HG02571 (cell line): Measurements from ENCODE around the gene RAD51.

Source experiments
- ATAC-seq: cut with Tn5 transposase; IDR thresholded peaks from one replicate; pipeline ENCODE4 v1.9.1; 2021; ENCODE audit warnings: mild to moderate bottlenecking, moderate library complexity; ENCODE audit not compliant: unreplicated experiment

RAD51 gene

DNA sequence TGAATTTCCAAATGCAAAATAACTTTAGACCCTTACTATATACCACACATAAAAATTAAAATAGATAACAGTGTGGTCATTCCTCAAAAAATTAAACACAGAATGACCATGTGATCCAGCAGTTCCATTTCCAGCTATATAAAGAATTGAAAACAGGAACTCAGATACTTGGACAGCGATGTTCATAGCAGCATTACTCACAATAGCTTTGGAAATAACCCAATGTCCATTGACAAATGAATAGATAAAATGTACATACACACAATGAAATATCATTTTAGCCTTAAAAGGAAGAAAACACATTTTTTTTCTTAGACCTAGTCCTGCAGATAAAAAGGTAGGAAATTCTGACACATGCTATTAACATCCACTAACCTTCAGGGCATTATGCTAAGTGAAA is 26.7 kb downstream of the RAD51 start:
- no peak for ATAC-seq

DNA sequence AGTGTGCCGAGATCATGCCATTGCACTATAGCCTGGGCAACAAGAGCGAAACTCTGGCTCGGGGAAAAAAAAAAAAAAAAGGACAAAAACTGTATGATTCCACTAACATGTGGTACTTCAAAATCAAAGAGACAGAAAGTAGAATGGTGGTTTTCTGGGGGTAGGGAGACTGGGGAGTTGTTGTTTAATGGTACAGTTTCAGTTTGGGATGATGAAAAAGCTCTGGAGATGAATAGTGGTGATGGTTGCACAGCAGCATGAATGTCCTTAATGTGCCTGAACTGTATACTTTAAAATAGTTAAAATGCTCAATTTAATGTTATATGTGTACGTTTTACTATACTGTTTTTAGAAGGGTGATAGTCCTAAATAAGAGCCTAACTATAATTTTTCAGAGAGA is 27.4 kb downstream of the RAD51 start:
- ATAC-seq: no peak

DNA sequence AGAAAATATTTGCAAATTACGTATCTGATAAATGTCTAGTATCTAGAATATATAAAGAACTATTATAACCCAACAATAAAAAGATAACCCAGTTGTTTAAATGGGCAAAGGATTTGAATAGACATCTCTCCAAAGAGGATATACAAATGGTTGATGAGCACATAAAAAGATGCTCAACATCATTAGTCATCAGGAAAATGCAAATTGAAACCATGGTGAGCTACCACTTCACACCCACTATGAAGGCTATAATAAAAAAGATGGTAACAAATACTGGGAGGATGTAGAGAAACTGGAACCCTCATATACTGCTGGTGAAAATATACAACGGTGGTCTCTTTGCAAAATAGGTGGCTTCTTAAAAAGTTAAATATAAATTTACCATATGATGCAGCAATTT is 28.0 kb downstream of the RAD51 start:
- ATAC-seq: no peak

DNA sequence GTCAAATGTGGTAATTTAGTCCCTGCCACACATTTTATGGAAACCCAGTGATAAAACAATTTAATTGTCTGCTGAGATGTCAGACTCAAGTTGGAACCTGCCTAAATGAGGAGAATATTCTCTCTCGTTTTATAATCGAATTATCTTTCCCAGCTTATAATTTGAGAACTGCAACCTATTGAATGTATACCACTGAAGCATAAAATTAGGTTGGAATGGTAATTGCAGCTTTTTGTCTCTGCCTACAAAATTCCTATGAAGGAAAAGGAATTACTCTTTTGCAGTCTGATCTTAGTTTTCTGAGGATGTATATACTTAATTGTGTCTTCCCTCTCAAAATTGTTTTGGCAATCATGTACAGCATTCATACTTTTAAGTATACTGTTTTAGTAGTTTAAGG is 28.9 kb downstream of the RAD51 start:
- ATAC-seq: no peak

DNA sequence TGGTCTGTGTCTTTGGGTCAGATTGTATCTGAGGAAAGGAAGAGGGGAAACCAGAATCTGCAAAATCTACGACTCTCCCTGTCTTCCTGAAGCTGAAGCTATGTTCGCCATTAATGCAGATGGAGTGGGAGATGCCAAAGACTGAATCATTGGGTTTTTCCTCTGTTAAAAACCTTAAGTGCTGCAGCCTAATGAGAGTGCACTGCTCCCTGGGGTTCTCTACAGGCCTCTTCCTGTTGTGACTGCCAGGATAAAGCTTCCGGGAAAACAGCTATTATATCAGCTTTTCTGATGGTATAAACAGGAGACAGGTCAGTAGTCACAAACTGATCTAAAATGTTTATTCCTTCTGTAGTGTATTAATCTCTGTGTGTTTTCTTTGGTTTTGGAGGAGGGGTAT is 36.1 kb downstream of the RAD51 start:
- ATAC-seq: no peak

DNA sequence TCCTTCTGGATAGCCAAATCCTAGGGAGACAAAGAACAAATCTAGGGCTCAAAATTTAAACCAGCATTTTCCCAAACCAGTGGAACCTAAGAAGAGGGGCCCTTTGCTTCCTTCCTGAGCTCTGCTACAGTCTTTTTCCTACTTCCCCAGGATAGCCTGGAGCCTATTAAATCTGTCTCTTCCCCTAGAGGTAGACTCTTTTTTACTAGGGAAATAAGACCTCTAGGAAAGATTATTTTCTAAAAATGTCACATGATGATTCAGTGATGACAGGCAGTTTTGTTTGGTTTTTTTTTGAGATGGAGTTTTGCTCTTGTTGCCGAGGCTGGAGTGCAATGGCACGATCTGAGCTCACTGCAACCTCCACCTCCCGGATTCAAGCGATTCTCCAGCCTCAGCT is 41.6 kb downstream of the RAD51 start:
- no peak for ATAC-seq

DNA sequence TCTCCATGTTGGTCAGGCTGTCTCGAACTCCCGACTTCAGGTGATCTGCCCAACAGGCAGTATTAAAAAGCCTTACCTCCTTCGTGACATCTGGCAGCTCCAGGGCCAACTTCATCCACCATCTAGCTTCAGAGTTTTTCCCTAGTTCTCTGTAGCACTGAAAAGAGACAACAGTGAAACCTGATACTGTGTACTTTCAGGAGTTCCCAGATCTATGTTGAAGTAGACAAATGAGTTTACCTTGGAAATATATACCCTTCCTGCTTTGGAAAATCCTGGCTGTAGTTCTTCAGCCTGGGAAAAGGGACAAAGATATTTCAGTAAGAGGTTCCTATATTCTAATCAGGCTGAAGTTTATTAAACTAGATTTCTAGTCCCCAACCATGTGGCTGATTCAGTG is 42.1 kb downstream of the RAD51 start:
- ATAC-seq: no peak

DNA sequence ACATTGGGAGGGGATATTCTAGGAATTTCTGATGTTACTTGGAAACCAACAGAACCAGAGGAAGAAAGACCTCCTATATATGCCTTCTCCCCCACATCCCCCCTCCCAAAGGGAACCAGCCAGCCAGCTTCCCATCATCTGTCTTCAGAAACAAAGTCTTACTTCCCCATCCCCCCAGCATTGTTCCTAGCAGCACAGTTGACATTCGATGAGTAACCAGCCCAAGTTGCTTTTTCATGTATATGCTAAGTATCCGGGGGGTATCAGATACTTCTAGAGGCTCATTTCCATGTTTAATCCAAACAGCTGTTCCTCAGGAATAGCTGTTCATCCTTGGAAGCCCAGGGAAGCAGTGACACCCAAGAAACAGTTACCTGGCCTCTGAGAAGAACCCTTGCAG is 44.1 kb downstream of the RAD51 start:
- ATAC-seq: no peak

DNA sequence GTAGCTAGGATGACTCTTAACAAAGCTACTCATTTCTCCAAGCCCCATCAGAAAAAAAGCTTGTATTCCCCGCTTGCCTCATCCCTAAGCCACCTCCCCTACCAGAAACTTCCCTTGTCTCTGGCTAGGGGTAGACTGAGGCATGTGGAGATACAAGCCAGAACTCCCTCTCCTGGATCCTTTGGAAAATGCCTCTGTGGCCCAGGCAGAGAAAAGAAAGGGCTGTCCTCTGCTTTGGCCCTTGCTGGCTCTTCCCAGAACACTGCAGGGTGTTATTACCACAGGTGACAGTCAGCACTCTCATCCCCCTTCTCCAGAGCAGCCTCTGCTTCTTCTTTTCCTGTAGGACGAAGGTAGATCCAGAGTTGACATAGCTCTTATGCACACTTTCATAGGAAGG is 44.9 kb downstream of the RAD51 start:
- no peak for ATAC-seq

DNA sequence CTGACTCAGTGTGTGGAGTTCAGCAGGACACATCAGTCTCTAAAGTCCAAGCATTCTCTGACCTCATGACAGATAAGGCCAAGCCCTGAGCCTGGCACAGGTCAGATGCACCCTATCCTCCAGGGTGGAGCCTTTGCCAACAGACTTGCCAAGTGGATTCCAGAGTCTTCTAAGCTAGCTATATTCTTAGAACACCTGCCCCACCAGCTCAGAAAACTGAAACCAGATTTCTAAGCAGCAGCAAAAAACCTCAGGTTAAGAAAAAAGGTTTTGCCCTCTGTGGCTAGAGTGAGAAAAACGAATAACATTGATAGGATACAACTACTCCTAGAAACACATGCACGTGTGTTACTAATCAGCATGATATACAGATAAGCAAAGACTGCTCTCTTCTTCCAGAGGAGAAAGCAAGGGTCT is 48.5 kb downstream of the RAD51 start:
- no peak for ATAC-seq

DNA sequence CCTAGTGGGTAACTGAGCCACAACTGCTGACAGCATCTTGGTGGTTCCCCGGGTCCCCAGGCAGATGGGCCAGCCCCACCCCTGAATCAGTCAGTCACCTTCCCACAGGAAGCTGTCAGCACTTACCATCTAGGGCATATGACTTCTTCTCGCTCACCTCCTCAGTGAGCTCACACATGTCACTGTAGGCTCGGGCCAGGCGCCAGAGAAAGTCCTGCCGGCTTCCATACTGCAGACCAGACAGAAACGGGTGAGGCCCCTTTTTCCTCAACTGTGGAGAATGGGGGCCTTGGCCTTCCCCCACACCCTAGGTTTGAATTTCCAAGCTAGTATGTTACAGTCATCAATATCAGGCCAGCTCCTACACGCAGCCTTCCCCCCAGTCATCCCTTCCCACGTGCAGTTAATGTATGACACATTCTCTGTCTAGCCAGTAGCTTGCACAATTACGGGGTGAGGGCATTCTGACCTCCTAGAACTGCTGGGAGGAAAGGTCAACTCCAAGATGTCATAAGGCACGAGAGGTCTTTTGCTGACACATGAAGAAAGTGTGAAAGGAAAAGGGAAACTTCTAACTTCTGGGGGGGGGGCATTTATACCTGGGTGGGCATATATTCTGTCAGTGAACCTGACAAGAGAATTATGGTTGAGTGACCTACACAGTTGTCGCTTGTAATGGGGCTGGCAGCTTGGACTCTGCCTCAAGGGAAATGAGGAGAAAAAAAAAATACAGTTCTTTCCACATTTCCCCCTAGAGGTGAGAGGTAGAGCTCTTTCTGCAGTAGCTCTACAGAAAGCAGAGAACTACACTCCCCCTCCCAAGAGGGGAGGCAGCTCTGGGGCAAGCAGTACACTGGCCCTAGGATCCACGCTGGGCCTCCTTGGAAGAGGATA is 49.2 kb downstream of the RAD51 start:
- ATAC-seq: no peak

DNA sequence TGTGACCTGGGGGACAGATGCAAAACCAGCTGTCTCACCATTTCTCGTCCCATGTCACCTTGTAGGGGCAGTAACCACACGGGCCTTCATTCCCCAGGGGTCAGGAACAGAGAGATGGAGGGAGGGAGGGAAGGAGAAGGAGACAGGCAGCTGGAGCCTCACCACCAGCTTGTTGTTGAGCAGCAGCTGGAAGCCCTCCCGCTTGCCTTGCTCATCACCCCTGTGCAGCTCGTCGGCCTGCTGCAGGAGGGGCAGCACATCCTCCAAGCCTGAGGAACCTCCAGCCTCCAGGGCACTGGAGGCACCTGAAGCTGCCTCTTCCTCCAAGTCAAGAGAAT is 49.8 kb downstream of the RAD51 start:
- no peak for ATAC-seq

DNA sequence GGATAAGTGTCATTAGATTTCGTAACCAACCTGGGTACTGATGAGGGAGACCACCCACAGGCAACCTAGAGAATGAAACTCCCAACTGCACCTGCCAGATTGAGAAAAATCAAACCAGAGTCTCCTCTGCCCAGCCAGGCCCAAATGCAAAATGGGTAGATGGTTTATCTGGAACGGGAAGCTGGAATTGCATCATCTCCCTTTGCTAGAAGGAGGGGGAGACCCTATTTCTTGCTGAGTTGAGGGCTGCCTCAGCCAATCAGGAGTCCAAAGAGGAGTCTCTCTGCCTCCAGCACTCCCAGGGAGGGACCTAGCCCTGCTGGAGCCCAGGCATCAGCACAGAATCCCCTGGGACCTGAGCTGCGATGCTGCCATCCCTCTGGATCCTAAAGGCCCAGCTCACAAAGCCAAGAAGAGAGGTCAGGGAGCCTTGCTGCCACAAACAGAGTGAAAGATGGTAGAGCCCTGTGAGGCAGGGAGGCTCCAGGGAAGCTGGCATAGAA is 52.0 kb downstream of the RAD51 start:
- no peak for ATAC-seq

DNA sequence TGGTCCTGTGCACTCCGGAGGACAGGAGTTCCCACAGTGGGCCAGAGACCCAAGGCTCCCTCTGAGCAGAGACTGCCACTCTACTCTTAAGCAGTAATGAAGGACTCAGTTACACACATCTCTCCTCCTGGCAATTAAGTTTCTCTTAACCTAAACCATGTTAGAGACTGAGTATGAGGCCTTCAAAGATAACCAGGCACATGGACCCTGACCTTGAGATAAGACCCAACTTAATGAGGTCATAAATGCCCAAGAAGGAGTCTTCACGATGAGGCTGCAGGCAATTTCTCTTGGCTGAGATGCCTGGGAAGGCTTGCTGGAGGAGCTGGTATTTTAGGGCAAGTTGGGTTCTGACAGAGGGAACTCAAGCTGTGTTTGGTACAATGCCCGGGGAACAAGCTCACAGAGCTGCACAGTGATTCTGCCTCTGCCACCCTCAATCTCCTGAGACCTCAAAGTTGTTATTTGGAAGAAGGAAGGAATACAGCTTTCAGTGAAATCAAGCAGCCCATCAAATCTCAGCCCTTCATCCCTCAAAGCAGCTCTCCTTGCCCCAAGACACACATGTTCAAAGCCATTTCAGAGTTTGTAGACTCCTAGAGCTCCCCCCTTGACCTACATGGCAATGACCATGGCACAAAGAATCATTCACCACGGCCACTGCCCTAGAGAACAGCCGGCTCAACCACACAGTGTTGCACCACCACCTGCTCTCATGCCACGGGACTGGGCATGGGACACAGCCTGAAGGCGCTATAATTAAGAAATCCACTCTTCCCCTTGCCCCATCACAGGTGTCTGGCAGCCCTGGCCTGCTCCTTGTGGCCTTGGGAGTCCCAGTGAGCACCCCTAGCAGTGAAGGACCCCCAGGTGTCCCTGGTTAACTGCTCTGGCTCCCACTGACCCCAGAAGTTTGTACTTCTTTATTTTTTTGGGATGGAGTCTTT is 53.0 kb downstream of the RAD51 start:
- no peak for ATAC-seq

DNA sequence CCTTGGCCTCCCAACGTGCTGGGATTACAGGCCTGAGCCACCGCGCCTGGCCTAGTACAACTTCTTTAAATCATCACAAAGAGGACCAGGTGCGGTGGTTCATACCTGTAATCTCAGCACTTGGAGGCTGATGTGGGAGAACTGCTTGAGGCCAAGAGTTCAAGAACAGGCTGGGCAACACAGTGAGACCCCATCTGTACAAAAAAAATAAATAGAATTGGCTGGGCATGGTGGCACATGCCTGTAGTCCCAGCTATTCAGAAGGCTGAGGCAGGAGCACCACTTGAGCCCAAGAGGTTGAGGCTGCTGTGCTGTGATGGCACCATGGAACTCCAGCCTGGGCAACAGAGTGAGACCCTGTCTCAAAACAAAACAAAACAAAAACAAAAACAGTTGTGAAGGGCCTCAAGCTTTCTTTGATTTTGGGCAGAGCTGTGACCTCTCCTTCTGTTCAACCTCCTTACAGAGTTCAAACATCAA is 54.2 kb downstream of the RAD51 start:
- ATAC-seq: no peak

DNA sequence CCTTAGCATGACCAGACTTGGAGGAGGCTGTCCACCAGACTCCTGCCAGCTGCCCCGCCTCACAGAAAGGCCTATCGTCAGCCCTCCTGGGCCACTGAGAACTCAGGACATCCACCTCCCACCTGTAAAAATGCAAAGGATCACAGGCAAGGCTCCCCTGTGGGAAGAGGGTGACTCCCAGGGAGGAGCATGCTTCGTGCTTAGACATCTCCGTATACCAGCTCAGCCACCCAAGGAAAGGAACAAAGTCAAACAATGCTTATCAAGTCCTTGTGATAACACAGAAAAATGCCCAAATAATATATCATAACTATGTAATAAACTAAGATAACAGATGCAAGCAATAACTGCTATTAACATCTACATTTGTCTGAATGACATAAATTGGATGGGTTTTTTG is 55.9 kb downstream of the RAD51 start:
- no peak for ATAC-seq

DNA sequence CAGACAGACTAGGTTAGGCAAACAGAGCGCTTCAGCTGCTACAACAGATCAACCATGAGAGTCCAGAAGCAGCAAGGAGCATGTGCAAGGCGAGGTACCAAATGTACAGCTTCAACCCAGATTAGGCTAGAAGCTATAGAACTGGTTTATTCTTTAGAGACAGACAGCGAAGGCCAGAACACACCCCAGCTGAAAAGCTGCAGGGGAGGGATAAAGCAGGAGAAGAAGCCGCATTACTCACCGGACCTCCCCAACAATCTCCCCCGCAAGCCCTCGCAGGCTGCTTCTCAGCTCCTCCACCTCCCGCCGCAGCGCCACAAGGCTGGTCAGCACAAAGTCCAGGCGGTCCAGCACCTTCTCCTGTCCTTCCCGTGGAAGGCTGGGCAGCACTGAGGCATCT is 56.8 kb downstream of the RAD51 start:
- no peak for ATAC-seq

DNA sequence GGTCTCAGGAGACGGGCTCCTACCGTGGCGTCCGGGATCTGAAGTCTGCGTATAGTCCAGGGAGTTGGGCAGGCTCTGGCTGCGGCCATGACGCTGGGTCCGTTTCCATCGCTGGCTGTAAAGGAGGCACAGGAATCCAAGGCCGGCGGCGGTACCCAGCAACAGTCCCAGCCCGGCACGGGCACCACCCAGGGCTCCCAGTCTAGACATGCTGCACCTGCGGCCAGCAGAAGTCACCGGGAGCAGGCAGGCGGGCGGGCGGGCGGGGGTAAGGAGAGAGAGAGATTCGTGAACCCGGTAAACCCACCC is 59.6 kb downstream of the RAD51 start:
- peak; percentile 23 for ATAC-seq

DNA sequence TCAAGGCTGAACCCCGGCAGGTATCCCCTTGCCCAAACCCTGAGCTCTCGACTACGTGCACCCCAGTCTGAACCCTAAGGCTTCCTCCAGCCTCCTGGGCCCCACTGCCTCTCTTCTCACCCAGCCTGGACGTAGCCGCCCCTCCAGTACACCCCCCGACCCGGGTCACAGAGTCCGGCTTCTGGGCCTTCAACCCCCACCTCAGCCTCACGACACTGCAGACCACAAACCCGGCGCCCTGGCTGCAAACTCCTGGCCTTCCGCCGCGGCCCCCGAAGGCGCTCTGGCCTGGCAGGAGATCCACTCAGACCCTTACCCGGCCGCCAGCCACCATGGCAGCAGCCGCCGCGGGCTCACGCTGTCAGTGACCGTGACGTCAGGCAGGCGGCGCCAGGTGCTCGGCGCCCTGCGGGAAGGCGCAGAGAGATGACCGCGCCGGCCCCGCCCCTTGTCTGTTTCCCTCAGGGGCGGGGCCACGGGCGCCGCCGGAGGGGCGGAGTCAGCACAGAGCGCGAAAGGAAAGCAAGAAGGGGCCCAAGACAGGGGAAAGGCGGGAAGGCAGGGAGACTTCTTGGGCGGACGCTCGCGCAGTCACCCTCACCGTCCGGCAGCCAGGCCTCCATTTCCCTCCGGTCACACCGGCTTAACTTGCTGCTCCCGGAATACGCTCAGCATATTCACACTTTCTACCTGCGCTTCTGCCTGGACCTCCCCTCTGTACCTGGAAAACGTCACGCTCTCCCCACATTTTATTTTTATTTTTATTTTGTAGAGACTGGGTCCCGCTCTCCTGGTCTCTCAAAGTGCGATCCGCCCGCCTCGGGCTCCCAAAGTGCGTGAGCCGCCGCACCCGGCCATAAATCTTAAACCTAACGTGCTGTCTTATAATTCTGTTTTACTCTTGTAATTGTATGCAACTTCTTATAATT is 60.2 kb downstream of the RAD51 start, which contains the start of gene RMDN3:
Gene RMDN3 (minus strand): TSS at position 372 of the 929 bp plus-strand sequence. CDS start 471 bp downstream, outside the sequence.
- ATAC-seq: peak; percentile 76

DNA sequence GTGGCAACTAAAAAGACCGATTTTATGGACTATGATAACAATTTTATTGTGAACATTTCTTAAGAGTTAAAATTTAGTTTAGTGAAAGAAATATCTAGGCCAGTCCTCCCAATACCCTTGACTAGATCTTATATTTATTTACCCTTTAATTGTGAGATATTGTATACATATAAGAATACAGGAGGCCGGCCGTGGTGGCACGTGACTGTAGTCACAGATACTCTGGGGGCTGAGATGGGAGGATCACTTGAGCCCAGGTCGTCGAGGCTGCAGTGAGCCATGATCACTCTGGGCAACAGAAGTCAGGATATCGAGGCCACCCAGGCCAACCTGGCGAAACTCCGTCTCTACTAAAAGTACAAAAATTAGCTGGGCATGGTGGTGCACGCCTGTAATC is 60.8 kb downstream of the RAD51 start:
- no peak for ATAC-seq

DNA sequence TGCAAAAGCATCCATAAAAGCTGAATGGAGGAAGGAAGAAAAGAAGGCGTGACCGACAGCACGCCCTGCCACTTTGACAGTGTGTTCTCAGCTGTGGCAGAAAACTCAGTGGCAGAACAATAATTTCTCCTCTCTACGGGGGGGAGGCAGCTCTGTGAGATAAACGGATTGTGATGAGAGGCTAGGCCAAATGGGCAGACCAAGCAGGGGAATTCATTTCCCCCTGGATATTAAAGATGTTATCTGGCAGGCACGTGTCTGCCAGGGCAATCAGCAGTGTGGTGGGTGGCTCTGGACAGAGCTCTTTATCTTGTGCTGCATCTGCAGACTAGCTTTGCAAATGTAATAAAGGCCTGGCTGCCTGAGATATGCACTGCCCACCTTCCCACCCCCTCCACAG is 62.0 kb downstream of the RAD51 start:
- ATAC-seq: no peak
